K562 (cell line): ENCODE results near the gene MAN2B1. TPM values are rescaled to one million over a fixed set of nuclear protein-coding genes. Genes with fewer than 3 reads are reported as not detected.

Experiments
- GATA2 ChIP-seq: sonication (generic); formaldehyde crosslinking; IDR thresholded peaks from 2 replicates; pipeline ENCODE4 v1.4.0; 2020; ENCODE audit warnings: mild to moderate bottlenecking, missing genetic modification reagents
- HEY1 ChIP-seq: fragments of 250-450 bp; sonication (Bioruptor Pico); IDR thresholded peaks from 2 replicates; pipeline ENCODE4 v1.5.0; 2020; ENCODE audit warnings: mild to moderate bottlenecking, moderate library complexity, borderline replicate concordance
- JUN ChIP-seq, 2 experiments: sonication (generic) in 1 of 2; formaldehyde crosslinking in 1 of 2; IDR thresholded peaks; 2 replicates each; pipeline versions ENCODE4 v1.6.1 to v1.8.0; 2012 to 2022; ENCODE audit warnings: borderline replicate concordance in 2 of 2, mild to moderate bottlenecking in 2 of 2, improper control_type of control experiment in 1 of 2, low read depth in 1 of 2, low read length in 1 of 2, missing genetic modification reagents in 1 of 2
- MAFG ChIP-seq: fragments of 450-650 bp; conservative IDR thresholded peaks from 2 replicates; pipeline ENCODE4 v1.6.1; 2016; ENCODE audit warnings: missing genetic modification characterization, missing compliant biosample characterization
- MAX ChIP-seq: sonication (generic); formaldehyde crosslinking; IDR thresholded peaks from 2 replicates; pipeline ENCODE4 v1.9.0; 2022; ENCODE audit warnings: mild to moderate bottlenecking, missing genetic modification reagents
- MBD1 ChIP-seq: fragments of 250-450 bp; sonication (Bioruptor Pico); IDR thresholded peaks from 2 replicates; pipeline ENCODE4 v1.8.0; 2022; ENCODE audit warnings: inconsistent platforms
- MNT ChIP-seq, 2 experiments: fragments of 450-650 bp; conservative IDR thresholded peaks; 2 replicates each; pipeline ENCODE4 v1.6.1; 2017; ENCODE audit warnings: mild to moderate bottlenecking in 2 of 2, moderate library complexity in 2 of 2
- NFXL1 ChIP-seq: fragments of 450-650 bp; formaldehyde crosslinking; IDR thresholded peaks from 2 replicates; pipeline ENCODE4 v1.4.0; 2021; ENCODE audit warnings: mild to moderate bottlenecking
- PTRF ChIP-seq: fragments of 450-650 bp; IDR thresholded peaks from 2 replicates; pipeline ENCODE4 v1.6.1; 2016; ENCODE audit warnings: mild to moderate bottlenecking, missing genetic modification characterization, missing compliant biosample characterization
- TCF3 ChIP-seq: sonication (generic); formaldehyde crosslinking; IDR thresholded peaks from 2 replicates; pipeline ENCODE4 v1.4.0; 2020; ENCODE audit warnings: mild to moderate bottlenecking, missing genetic modification reagents
- ZBTB1 ChIP-seq: sonication (generic); formaldehyde crosslinking; IDR thresholded peaks from 2 replicates; pipeline ENCODE4 v1.8.1; 2023; ENCODE audit warnings: missing genetic modification reagents, low read depth, mild to moderate bottlenecking, borderline replicate concordance
- ZBTB11 ChIP-seq, 3 experiments: fragments of 200-800 bp in 1 of 3; fragments of 250-450 bp in 1 of 3; fragments of 450-650 bp in 1 of 3; sonication (Bioruptor Pico) in 1 of 3; sonication (Bioruptor generic) in 1 of 3; formaldehyde crosslinking in 1 of 3; IDR thresholded peaks; 2 replicates each; pipeline versions ENCODE4 v1.6.1 to v1.8.0; 2016 to 2022; ENCODE audit warnings: mild to moderate bottlenecking in 2 of 3, missing genetic modification characterization in 2 of 3, missing compliant biosample characterization in 1 of 3, moderate library complexity in 1 of 3
- ZFP1 ChIP-seq: fragments of 450-650 bp; formaldehyde crosslinking; IDR thresholded peaks from 2 replicates; pipeline ENCODE4 v1.4.0; 2020; ENCODE audit warnings: mild to moderate bottlenecking, mixed read lengths
- ZNF134 ChIP-seq: fragments of 250-450 bp; sonication (Bioruptor Pico); conservative IDR thresholded peaks from 2 replicates; pipeline ENCODE4 v1.4.0; 2020
- ZNF280B ChIP-seq: fragments of 250-450 bp; sonication (Bioruptor Pico); IDR thresholded peaks from 2 replicates; pipeline ENCODE4 v1.5.1; 2021; ENCODE audit warnings: mild to moderate bottlenecking
- ZNF282 ChIP-seq: sonication (generic); formaldehyde crosslinking; IDR thresholded peaks from 2 replicates; pipeline ENCODE4 v1.8.1; 2023; ENCODE audit warnings: missing genetic modification reagents
- ZNF780A ChIP-seq: fragments of 250-450 bp; sonication (Bioruptor Pico); IDR thresholded peaks from 2 replicates; pipeline ENCODE4 v1.5.0; 2021; ENCODE audit warnings: mild to moderate bottlenecking
- polyA plus RNA-seq, 8 experiments: library from polyadenylated mRNA; depleted of rRNA in 4 of 8; stranded (reverse) in 5 of 8; unstranded in 3 of 8; fragments of >200 nt; fragmentation: Nextera tagmentation in 2 of 8; fragmentation: Illumina TruSeq in 1 of 8; extraction: Ambion mirVana in 2 of 8; extraction: Trizol in 1 of 8; gene quantifications; 2 replicates each; pipeline versions ENCODE4 v1.2.1 to v1.2.3, GENCODE V29; 2011 to 2014; ENCODE audit warnings: inconsistent platforms in 1 of 8, missing spikeins in 1 of 8
- total RNA-seq, 7 experiments: library from RNA; depleted of rRNA in 6 of 7; stranded (reverse); fragments of >200 nt in 6 of 7; fragmentation: Illumina TruSeq in 2 of 7; extraction: Trizol in 2 of 7; gene quantifications; 2 replicates each; pipeline versions ENCODE4 v1.2.1 to v1.2.3, GENCODE V29; 2011 to 2021; ENCODE audit warnings: low replicate concordance in 1 of 7

MAN2B1 gene
- total and polyA plus RNA-seq, 9 of the 15 experiments (the other 6 are each of a cell fraction or from before 2014, with no cell fraction given), result 0.59 to 33.8 (median 11.4) TPM

GRCh38 chr19:12681074-12681987, 14.8 kb upstream of the MAN2B1 start, which contains the start of gene DHPS (continued):
- TF ChIP-seq MAFG (tag) (no peak), ZBTB11 (CRISPR knock-in tag; IDR thresholded peaks at IDR 0.05) (peak; percentile 54 to 94 (median 64); a peak in 5 of 6 replicates), ZFP1 (CRISPR knock-in tag) (no peak), MBD1 (CRISPR knock-in tag) (no peak), HEY1 (CRISPR knock-in tag) (no peak), ZNF780A (CRISPR knock-in tag) (no peak), NFXL1 (CRISPR knock-in tag) (0 out of 2 replicates have a peak, but pooled peaks have one; percentile 39), PTRF (no peak), JUN (IDR thresholded peaks at IDR 0.05; ENCODE audit: borderline replicate concordance, low read depth, low read length) (peak; percentile 1; the same call in 1 of the 2 replicates), JUN (CRISPR knock-in tag; IDR thresholded peaks at IDR 0.05; ENCODE audit: borderline replicate concordance) (peak; percentile 93), ZBTB1 (CRISPR knock-in tag) (no peak; the same call in 1 of the 2 replicates), GATA2 (CRISPR knock-in tag) (no peak), ZNF134 (no peak; the same call in 1 of the 2 replicates), ZNF282 (CRISPR knock-in tag) (no peak), MAX (CRISPR knock-in tag) (peak; percentile 92), TCF3 (no peak; the same call in 1 of the 2 replicates), MNT (conservative IDR thresholded peaks at IDR 0.05) (peak; percentile 86 to 92), ZNF280B (CRISPR knock-in tag) (no peak)
